Neural progenitor cell (in vitro differentiated cells): ENCODE measurements around the gene JSRP1. TPM values are rescaled to one million over a fixed set of nuclear protein-coding genes. Genes with fewer than 3 reads are reported as not detected.
A peak's percentile ranks its signal among the peaks of the same experiment; 100 is the strongest.

ENCODE experiments used
- DNase-seq: peaks from one replicate; pipeline ENCODE4 v3.0.0-alpha.2; 2016; ENCODE audit warnings: low spot score
- H2AFZ ChIP-seq: fragments of 200-600 bp; sonication (generic); replicated peaks from 2 replicates; pipeline ENCODE4 v1.6.1; 2016; ENCODE audit warnings: antibody characterized with exemption
- H3F3A ChIP-seq: fragments of 200-600 bp; sonication (generic); 2 replicates; pipeline ENCODE4 v1.6.1; 2016; ENCODE audit warnings: antibody characterized with exemption, low read depth
- H3K27ac ChIP-seq: fragments of 200-600 bp; sonication (generic); 2 replicates; pipeline ENCODE4 v1.5.1; 2016; ENCODE audit warnings: mild to moderate bottlenecking
- H3K27me3 ChIP-seq: fragments of 200-600 bp; sonication (generic); 2 replicates; pipeline ENCODE4 v1.6.1; 2016; ENCODE audit warnings: mild to moderate bottlenecking, moderate library complexity
- H3K36me3 ChIP-seq: fragments of 200-600 bp; sonication (generic); 2 replicates; pipeline ENCODE4 v1.5.1; 2016
- H3K4me1 ChIP-seq: fragments of 200-600 bp; sonication (generic); 2 replicates; pipeline ENCODE4 v1.6.1; 2016; ENCODE audit warnings: mixed run types
- H3K4me2 ChIP-seq: fragments of 200-600 bp; sonication (generic); 2 replicates; pipeline ENCODE4 v1.6.1; 2016
- H3K4me3 ChIP-seq: fragments of 200-600 bp; sonication (generic); 2 replicates; pipeline ENCODE4 v1.5.1; 2016
- H3K79me2 ChIP-seq: fragments of 200-600 bp; sonication (generic); 2 replicates; pipeline ENCODE4 v1.6.1; 2016; ENCODE audit warnings: low read depth
- H3K9ac ChIP-seq: fragments of 200-600 bp; sonication (generic); 2 replicates; pipeline ENCODE4 v1.6.1; 2016
- H3K9me3 ChIP-seq: fragments of 200-600 bp; sonication (generic); 2 replicates; pipeline ENCODE4 v1.5.1; 2016; ENCODE audit warnings: low read depth
- H4K20me1 ChIP-seq: fragments of 200-600 bp; sonication (generic); 2 replicates; pipeline ENCODE4 v1.6.1; 2016; ENCODE audit warnings: low read depth
- H3K27ac Mint-ChIP-seq: 3 replicates; pipeline ENCODE4 v1.8.0; 2021; ENCODE audit warnings: mixed read lengths
- H3K27me3 Mint-ChIP-seq: 2 replicates; pipeline ENCODE4 v1.8.0; 2022; ENCODE audit warnings: low read depth, mild to moderate bottlenecking, inconsistent platforms, moderate library complexity, mixed read lengths; ENCODE audit not compliant: insufficient read depth
- H3K36me3 Mint-ChIP-seq: 3 replicates; pipeline ENCODE4 v1.8.0; 2021; ENCODE audit warnings: mixed read lengths
- H3K4me1 Mint-ChIP-seq: 3 replicates; pipeline ENCODE4 v1.8.0; 2021; ENCODE audit warnings: mixed read lengths
- H3K4me3 Mint-ChIP-seq: 3 replicates; pipeline ENCODE4 v1.8.0; 2021; ENCODE audit warnings: mild to moderate bottlenecking, moderate library complexity, mixed read lengths
- H3K9me3 Mint-ChIP-seq: 3 replicates; pipeline ENCODE4 v1.8.0; 2020; ENCODE audit warnings: mixed read lengths
- CTCF ChIP-seq: fragments of 200-600 bp; sonication (generic); IDR thresholded peaks from 2 replicates; pipeline ENCODE4 v1.5.1; 2017; ENCODE audit warnings: antibody characterized with exemption, mild to moderate bottlenecking
- EZH2 ChIP-seq: fragments of 200-600 bp; sonication (generic); IDR thresholded peaks from 2 replicates; pipeline ENCODE4 v1.6.1; 2017; ENCODE audit warnings: antibody characterized with exemption, mild to moderate bottlenecking, moderate library complexity
- EZH2phosphoT487 ChIP-seq: fragments of 200-600 bp; sonication (generic); IDR thresholded peaks from 2 replicates; pipeline ENCODE4 v1.6.1; 2017; ENCODE audit warnings: antibody characterized with exemption
- total RNA-seq: library from RNA; depleted of rRNA; stranded (reverse); fragments of >200 nt; gene quantifications from 2 replicates; pipeline ENCODE4 v1.2.3, GENCODE V29; 2015; ENCODE audit warnings: low replicate concordance

The JSRP1 gene
- total RNA-seq, 1 donor from 2014 or later, result not detected

GRCh38 chr19:2224754-2225349 is 31.4 kb downstream of the JSRP1 start:
- no peaks in the 10 kb centered on the region for H3K4me1 ChIP-seq
- peak overlapping the region; percentile 46 for H3K27ac Mint-ChIP-seq
- H3K27me3 ChIP-seq, result no peaks in the 10 kb centered on the region
- no peaks in the 10 kb centered on the region for H3K9me3 Mint-ChIP-seq
- H3K4me2 ChIP-seq, result no peak overlapping the region
- H3K79me2 ChIP-seq, result no peaks in the 10 kb centered on the region
- no peaks in the 10 kb centered on the region for H4K20me1 ChIP-seq
- no peak overlapping the region for H3K4me3 ChIP-seq
- H3K9ac ChIP-seq, result no peak overlapping the region
- no peak overlapping the region for H3K27ac ChIP-seq
- peaks cover 12% of the 10 kb centered on the region for H3K36me3 Mint-ChIP-seq
- H3K27me3 Mint-ChIP-seq, result peaks cover 6% of the 10 kb centered on the region
- no peaks in the 10 kb centered on the region for H3F3A ChIP-seq
- no peaks in the 10 kb centered on the region for H3K9me3 ChIP-seq
- H3K4me1 Mint-ChIP-seq, result no peaks in the 10 kb centered on the region
- no peak overlapping the region for H3K4me3 Mint-ChIP-seq
- H3K36me3 ChIP-seq, result no peaks in the 10 kb centered on the region
- DNase-seq, result no peak
- no peak overlapping the region for H2AFZ ChIP-seq
- no peak for TF ChIP-seq EZH2phosphoT487
- no peak for TF ChIP-seq CTCF
- TF ChIP-seq EZH2, result no peak

- Histone ChIP-seq H3K4me1 (no peaks in the 10 kb centered on the region), H3F3A (no peaks in the 10 kb centered on the region), H3K9me3 (no peaks in the 10 kb centered on the region), H3K4me2 (no peak overlapping the region), H2AFZ (no peak overlapping the region), H3K27me3 (no peaks in the 10 kb centered on the region), H3K79me2 (no peaks in the 10 kb centered on the region), H3K9ac (no peak overlapping the region), H3K4me3 (no peak overlapping the region), H3K27ac (no peak overlapping the region), H3K36me3 (no peaks in the 10 kb centered on the region), H4K20me1 (no peaks in the 10 kb centered on the region)
- TF ChIP-seq EZH2 (no peak), EZH2phosphoT487 (no peak)
- no peak for DNase-seq
- H3K27ac Mint-ChIP-seq, result peak overlapping the region; percentile 37
- no peaks in the 10 kb centered on the region for H3K9me3 Mint-ChIP-seq
- H3K36me3 Mint-ChIP-seq, result peaks cover 14% of the 10 kb centered on the region
- H3K4me1 Mint-ChIP-seq, result no peaks in the 10 kb centered on the region
- no peak overlapping the region for H3K4me3 Mint-ChIP-seq
- H3K27me3 Mint-ChIP-seq, result peaks cover 6% of the 10 kb centered on the region
Observed at GRCh38 chr19:2223959-2224358, 32.3 kb downstream of the JSRP1 start.

GRCh38 chr19:2223391-2223790 is 32.8 kb downstream of the JSRP1 start:
- Mint-ChIP-seq H3K9me3 (no peaks in the 10 kb centered on the region), H3K4me1 (no peaks in the 10 kb centered on the region), H3K27me3 (peaks cover 6% of the 10 kb centered on the region), H3K27ac (no peak overlapping the region), H3K4me3 (no peak overlapping the region), H3K36me3 (peaks cover 12% of the 10 kb centered on the region)
- no peak overlapping the region for H2AFZ ChIP-seq
- no peaks in the 10 kb centered on the region for H4K20me1 ChIP-seq
- H3K4me1 ChIP-seq, result no peaks in the 10 kb centered on the region
- H3K27ac ChIP-seq, result no peak overlapping the region
- H3K4me2 ChIP-seq, result no peak overlapping the region
- TF ChIP-seq CTCF (no peak), EZH2 (no peak), EZH2phosphoT487 (no peak)
- no peaks in the 10 kb centered on the region for H3K27me3 ChIP-seq
- H3K9ac ChIP-seq, result no peak overlapping the region
- no peak for DNase-seq
- H3F3A ChIP-seq, result no peaks in the 10 kb centered on the region
- H3K79me2 ChIP-seq, result no peaks in the 10 kb centered on the region
- H3K9me3 ChIP-seq, result no peaks in the 10 kb centered on the region
- no peak overlapping the region for H3K4me3 ChIP-seq
- no peaks in the 10 kb centered on the region for H3K36me3 ChIP-seq

- Histone ChIP-seq H2AFZ (no peak overlapping the region), H3K36me3 (no peaks in the 10 kb centered on the region), H3F3A (no peaks in the 10 kb centered on the region), H4K20me1 (no peaks in the 10 kb centered on the region), H3K4me1 (no peaks in the 10 kb centered on the region), H3K27ac (no peak overlapping the region), H3K4me3 (no peak overlapping the region), H3K4me2 (no peak overlapping the region), H3K27me3 (no peaks in the 10 kb centered on the region), H3K9me3 (no peaks in the 10 kb centered on the region), H3K79me2 (no peaks in the 10 kb centered on the region), H3K9ac (no peak overlapping the region)
- no peak for DNase-seq
- Mint-ChIP-seq H3K36me3 (peaks cover 18% of the 10 kb centered on the region), H3K4me1 (no peaks in the 10 kb centered on the region), H3K4me3 (no peak overlapping the region), H3K9me3 (no peaks in the 10 kb centered on the region), H3K27ac (no peak overlapping the region), H3K27me3 (peaks cover 6% of the 10 kb centered on the region)
- TF ChIP-seq EZH2phosphoT487 (no peak), CTCF (peak; percentile 16), EZH2 (no peak)
Observed at GRCh38 chr19:2221918-2222317, 34.3 kb downstream of the JSRP1 start.
